Non-pigmented ciliary epithelial cell (primary cell): ENCODE measurements around the gene IL20RA.
"Not testable (repeated sequence)": the region's sequence is repeated elsewhere in the genome, so short reads cannot be mapped to it uniquely, and the experiment has no call there.

Experiments used
- DNase-seq: peaks from one replicate; pipeline ENCODE4 v3.0.0-alpha.2; 2010; ENCODE audit warnings: low read depth

IL20RA gene

DNA sequence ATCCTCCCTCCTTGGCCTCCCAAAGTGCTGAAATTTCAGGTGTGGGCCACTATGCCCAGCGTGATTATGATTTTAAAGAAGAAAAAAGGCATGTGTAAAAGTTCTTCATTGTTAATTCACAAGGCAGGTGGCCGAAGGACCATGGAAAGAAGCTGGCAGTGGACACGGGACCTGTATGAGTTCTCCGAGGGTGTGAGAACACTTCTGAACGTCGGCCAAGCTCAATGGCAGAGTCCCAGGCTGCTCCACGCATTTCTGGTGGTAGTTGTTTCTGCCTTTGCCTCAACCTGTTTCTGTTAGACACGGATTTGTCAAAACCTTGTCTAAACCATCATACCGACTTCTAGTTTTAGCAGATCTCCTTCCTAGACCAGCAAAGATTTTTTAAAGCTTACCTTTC, 36.6 kb downstream of the IL20RA start:
- DNase-seq = no peak

DNA sequence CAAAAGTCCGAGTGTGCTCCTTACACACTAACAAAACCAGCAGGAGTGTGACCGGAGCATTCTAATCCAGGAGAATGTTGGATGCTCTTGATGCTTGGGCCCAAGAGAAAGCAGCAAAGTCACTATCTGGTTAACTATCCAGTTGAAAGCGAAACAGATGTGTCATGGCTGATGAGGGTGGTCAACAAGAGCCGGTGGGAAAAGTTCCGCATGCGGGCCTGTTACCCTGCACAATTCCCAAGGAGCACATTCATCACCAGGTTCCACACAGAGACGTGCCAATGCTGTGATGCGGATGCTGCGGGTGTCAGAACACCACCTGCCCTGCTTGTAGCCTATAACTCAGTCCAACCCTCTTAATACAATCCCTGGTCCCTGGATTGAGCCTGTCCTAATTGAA, 38.7 kb downstream of the IL20RA start:
- DNase-seq = no peak

DNA sequence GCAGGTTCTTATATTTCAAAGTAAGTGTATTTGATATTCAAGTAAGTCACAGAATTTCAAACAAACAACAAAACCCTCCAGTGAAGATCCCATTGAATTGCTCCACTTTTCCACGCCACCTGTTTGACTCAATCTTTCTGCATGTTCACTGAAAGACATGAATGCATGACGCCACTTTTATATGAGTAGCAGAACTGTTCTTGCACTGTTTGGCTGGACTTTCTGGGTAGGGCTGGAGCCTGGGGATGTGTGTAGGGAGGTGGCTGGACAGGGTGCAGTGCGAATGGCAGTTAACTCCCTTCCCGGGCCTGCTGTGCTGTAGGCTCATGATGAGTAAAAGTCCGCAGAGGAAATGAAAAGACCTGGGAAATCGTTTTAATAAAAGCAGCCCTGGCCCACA, 39.7 kb downstream of the IL20RA start:
- DNase-seq = no peak

DNA sequence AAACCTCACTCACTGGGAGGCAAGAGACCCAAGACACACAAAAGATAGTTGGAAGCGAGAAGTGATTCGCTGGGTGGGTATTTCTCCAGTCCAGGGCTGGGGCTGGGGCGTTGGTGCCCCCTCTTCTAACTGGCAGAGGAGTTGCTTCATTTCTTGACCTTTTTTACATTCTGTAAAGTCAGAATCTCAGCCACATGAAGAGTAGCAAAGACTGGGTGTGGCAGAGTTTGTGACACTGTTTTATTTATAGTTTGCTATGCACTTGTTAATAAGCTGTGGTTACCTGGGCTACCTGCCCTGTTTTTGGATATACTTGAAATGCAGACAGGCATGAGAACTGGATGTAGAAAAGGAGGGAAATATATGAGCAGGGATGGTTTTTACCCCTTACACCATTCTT, 42.3 kb downstream of the IL20RA start:
- DNase-seq = no peak

DNA sequence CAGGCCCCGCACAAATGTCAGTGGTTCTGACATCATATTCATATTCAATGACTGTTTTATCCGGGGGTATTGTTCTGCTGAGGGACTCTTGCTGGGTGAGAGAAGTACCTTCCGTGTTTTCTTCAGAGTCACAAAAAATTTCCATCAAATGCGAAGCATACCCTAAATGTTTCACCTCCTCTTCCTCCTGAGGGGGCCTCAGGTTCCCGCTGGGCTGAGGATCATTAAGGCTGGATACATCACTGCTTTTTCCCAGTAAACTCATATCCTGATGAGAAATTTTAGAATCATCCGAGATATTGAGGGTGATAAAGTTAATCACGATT, 42.8 kb downstream of the IL20RA start:
- DNase-seq = no peak

DNA sequence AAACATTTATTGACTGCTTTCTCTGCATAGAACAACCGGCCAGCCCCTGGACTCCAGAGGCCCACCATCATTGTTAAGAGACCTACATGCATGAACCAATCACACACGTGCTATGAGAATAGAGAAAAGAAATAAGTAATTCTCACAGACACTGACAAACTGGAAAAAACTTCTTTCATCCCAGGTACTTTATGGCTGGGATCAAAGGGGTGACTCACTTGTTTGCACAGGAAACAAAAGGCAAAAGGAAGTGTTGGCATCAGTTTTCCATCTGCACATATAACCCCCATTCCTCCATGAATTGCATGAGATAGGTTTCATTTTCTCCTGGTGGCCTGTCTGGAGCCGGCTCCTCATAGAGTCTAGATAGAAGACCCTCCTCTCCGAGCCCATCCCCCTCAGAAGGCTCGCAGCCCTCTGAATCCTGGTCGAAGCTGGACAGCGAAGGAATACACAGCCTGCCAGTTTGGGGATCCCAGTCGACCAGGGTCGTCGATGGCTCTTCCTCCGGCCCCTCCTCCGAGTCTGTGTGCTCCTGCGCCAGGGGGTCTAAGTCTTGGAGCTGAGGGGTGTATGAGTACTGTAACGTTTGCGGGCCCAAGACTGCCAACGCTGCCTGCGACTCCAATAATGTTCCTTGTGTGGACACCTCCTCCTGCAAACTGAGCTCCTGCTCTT, 43.3 kb downstream of the IL20RA start:
- no peak for DNase-seq

DNA sequence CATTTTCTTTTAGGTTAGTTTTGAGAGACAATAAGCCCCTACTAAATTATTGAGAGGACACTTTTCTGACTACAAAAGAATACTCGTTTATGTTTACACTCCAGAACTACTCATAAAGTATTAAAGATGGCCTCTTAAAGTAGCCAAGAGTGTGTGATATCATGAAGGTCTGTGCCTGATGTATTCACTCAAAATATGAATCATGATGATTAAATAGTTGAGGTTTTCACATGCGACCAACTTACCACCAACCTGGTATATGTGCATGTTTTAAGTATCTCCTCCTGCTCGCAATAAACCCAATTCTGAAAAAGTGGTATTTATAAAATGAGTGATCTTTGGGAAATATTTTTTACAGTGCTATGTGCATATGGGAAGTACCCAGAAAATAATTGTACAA, 43.9 kb downstream of the IL20RA start:
- DNase-seq = no peak

DNA sequence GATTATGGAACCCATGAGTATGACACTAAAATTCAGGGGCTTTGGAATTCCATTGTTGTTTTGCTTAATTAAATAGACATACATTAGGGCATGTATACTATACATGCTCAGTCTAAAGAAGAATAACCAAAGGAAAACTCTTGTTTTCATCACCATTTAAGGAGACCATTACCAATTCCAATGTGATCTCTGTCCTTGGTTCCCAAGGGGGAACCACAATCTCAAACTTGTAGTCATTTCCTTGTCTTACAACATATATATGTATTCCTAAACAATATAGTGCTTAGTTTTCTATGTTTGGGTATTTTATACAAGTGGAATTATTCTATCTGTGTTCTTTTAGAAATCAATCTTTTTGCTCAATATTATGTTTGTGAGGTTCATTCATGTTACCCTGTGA, 49.2 kb downstream of the IL20RA start:
- no peak for DNase-seq

DNA sequence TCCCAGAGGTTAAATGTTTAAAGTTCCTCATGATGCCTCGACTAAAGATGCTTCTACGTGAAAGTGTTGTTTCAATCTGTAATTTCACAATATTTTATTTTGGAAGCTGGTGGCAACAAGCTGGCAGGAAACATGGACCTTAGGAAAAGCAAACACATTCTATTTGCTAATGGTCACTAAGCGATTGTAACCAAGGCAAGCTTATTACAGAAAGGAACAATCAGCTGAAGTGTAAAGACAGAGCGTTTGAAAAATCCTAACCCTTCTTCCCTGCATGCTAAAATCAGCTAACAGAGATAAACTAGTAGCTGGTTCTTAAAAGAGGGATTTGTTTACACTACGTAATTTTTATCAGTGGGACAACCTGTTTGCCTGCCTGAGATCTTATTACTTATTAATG, 50.0 kb downstream of the IL20RA start:
- no peak for DNase-seq

DNA sequence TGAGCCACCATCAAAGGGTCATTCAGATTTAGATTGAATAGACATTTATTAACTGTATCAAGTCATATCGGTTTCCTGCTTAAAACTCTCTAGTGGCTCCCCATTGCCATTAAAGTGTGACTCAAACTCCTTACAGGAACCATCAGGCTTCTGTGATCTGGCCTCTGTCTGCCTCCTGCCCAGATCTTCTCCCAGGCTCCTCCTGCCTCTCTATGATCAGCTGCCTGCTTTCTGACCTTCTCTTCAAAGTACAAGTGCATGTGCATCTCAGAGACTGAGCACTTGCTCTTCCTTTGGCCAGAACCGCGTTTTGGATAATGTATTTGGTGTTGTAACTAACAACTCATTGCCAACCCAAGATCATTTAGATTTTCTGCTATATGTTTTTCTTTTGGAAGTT, 52.7 kb downstream of the IL20RA start:
- DNase-seq = no peak

DNA sequence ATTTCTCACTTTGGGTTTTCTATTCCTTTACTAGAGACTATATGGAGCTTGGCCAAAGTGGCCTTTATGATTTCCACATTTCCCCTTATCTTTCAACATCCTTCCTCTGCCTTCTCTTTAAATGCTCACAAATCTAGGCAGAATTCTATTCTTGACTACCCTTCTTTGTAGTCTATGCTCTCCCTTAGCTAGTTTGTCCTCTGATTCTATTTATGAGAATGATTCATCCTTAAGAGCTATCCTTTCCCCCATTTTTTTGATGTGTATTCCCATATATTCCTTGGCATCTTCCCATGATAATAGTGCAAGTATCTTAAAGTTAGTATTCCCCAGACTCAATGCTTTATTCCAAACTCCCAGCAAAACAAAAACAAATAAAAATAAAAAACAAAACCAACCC, 53.1 kb downstream of the IL20RA start:
- no peak for DNase-seq

DNA sequence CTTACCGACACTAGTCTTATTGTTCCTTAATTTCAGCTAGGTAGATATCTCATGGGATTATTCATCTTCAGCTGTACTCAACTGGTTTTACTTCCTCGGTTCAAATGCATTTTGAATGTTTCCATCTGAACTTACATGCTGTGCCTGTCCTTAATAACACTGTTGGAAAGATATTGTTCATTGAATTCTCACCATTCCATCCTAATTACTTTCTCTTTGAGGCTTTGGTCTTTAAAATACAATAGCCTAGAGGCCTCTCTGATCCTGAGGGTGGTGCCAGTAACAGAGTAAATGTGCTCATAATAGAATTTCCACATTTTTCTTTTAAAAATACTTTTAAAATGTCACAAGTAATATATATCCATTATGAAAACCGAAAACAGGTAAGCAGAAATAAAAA, 54.0 kb downstream of the IL20RA start:
- no peak for DNase-seq

DNA sequence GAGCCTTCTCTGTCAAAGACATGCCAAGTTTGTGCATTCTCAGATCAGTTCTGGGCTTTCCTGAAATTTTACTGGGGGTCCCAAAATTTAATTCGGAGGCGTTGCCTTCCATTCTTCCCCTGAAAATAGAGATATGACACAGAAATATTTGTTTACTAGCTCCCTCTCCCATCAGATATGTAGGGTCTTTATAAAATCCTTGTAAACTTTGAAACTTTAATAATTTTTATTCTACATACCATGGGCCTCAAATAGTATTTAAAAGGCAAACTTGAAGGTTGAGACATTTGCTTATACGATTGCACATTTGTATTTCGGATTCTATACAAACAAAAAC, 54.6 kb downstream of the IL20RA start:
- no peak for DNase-seq

DNA sequence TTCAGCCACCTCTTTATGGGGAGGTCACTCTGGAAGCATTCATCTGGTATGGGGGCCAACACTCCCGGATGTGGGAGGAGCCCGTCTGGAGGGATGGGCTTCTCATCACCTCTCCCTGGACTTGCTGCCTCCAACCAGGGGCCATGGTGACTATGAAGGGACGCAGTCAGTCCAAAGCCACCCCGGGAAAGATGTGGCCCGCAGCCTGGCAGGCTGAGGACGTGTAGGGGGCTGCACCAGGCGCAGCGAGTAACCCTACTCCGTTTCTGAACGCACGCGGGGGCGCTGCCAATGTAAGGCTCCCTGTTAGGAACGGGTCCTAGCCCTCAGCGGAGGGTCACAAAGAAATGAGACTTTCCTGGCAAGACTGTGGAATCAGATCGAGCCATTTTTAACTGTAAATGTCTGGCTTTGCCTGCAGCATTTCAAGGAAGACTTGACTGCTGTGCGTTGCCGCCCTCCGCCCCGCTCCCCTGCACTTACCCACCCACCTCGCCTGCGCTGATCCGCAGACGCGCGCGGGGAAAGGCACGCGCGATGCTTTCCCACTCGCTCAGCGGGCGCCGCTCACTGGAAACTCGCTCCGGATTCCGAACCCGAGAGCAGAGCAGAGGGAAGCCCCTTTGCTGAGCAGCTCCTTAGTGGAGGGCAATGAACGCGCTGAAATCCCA, 55.1 kb downstream of the IL20RA start:
- DNase-seq = no peak

DNA sequence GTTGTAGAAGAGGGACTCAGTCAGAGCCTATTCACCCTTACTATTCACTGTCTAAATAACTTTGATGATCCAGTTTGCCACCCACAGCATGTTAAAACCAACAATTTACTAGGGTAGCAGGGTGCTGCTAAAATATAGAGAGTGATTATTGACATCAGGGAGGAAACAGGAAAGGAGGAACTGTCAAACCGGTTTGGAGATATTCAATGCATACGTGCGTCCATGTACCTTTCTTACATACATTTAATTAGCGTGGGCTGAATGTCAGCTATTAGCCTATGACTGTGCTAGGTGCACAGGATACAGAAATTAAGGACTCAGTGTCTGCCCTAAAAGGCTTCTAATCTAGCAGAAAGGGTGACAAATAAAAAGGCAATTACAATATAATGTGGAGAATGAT, 57.2 kb downstream of the IL20RA start:
- no peak for DNase-seq

DNA sequence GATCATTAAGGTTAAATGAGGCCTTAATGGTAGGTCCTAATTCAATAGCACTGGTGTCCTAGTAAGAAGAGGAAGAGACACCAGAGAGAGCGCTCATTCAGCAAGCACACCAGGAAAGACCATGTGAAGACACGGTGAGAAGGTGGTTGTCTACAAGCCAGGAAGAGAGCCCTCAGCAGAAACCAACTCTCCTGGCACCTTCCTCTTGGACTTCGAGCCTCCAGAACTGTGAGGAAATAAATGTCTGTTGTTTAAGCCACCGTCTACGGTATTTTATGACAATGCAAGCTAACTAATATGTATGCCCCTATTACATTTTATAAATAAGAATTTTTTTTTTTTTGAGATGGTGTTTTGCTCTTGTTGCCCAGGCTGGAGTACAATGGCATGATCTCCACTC, 59.3 kb downstream of the IL20RA start:
- DNase-seq = no peak

DNA sequence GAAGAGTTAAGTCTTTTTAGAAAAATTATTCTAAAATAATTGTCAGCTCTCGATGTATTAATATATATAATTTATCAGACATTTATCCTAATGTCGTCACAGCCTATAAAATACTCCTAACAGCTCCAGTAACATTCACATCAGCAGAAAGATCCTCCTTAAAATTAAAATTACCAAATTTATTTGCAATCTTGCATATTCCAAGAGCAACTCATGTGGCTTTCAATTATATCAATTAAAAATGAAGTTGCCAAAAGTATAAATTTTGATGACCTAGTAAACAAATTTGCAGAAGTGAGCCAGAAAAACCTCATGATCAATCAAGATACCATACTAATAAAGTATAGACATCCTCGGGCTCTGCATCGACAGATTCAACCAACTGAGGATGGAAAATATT, 60.2 kb downstream of the IL20RA start:
- DNase-seq = no peak

DNA sequence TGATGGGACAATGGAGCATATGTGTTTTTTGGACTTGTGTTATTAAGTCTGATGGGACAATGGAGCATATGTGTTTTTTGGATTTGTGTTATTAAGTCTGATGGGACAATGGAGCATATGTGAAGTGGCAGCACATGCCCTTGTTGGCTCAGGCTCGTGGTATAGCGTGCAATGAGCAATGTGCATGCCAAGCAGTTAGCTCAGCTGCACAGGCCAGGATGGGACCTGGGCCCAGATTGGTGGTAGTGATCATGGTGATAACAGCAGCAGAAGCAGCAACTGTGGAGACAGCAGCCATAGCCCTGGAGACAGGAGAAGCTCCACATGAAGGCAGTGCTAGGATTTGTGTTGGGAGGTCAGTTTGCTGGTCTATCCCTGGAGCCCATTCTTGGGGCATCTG, 61.1 kb downstream of the IL20RA start:
- no peak for DNase-seq

DNA sequence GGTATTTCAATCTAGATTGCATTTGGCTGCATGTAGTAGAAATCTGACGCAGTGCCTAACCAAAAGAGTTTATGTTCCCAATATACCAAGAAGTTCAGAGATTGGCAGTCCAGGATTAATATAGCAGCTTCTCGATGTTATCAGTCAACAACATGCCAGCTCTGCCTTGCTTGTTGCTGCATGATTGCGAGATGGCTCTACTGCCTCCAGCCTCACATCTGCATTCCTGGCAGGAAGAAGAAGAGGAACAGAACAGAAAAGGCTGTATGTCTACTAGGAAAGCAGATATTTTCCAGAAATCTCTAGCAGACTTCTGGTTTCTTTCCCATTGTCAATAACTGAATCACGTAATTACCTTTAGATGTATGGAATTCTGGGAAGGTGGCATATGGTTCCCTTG, 61.8 kb downstream of the IL20RA start:
- no peak for DNase-seq

DNA sequence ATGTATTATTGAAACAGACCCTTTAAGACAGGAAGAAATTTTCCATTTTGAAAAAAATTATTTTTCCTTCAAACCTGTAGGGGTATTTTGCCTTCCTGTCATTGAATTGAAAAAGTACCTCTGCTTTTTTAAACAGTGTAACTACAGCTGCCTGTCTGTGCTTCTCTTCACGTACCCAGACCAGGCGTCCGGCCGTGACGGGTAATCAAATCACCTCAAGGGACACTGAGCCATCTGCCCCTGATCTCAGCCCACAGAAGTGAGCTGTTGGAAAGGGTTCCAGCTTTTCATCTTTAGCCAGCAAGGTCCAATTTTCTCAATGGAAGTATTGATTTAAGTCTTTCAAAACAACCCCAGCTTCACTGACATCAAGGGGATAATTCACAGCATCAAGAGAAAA, 64.7 kb downstream of the IL20RA start:
- DNase-seq = no peak

DNA sequence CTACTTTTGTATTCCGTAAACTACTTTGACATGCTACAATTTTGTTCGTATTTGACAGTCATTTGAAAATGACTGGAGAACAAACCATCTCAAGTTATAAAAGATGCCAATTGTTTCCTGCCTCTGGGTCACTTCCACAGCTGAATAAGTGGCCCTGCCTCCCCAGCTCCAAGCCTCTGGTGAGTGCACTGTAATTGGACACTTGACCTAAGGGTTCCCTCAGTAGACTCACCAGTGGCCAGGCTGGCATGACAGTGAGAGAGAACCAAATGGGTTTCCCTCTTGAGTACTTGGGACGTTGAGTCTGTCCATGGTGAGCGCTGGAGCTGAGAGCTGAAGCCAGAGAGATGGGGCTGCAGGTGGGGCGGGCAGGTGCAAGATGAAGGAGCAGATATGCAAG, 65.6 kb downstream of the IL20RA start:
- no peak for DNase-seq

DNA sequence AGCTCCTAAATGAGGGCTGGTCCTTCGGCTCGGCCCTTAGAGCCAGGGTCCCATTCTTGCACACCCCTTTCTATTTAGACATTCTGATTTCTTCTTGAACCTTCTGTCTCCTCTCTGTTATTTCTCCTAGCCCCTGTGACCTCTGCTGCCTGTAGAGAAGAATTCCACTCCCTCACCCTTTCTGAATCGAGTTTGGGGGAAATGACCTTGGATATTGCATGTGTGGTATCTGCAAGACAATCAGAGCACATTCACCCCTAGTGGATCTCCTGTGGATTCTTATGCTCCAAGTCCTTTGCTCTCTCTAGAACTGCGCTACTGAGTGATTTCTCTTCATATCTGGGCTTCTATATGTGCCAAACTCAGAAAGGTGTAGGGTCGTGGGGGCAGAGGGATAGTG, 67.7 kb downstream of the IL20RA start:
- no peak for DNase-seq

DNA sequence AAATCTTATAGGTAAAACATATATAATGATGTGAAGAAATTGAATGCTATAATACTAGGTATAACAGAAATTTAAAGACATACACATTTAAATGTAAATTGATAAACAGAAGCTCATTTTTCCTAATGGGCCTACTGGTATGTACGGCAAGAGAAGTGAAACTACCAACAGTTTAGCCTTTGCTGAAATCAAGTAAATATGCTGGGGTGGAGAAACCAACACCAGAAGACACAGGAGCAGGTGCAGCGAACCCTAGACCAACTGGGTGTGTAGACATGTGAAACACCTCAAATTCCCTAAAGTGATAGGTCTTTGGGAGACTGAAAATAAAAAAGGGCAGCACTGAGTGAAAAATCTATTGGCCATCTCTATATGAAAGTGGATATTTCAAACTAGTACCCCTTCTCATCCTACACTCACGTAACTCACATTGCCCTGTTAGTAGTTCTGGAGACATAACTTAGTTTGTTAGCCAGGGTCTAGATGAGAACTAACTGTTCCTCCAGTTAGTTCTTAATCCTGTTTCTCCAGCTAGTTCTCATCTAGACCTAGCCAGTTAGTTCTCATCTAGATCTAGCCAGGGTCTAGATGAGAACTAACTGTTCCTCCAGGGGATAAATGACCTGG, 69.6 kb downstream of the IL20RA start:
- DNase-seq = no peak

DNA sequence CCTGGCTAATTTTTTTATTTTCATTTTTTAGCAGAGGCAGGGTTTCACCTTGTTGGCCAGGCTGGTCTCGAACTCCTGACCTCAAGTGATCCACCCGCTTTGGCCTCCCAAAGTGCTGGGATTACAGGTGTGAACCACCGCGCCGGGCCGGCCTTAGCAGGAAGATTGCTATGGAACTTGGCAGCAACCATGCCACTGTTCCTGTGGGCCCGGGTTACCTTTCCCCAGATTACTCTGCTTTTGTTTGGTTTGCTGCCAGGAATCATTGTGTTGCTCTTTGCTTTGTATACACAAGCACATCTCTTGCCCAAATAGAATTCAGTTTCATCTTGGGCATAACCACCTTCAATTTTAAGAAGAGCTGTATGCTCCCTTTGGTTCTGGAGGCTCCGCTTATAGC, 71.0 kb downstream of the IL20RA start:
- DNase-seq = not testable (repeated sequence)
